Calu3 (cell line): ENCODE measurements around the gene PAPSS1. TPM values are rescaled to one million over a fixed set of nuclear protein-coding genes. Genes with fewer than 3 reads are reported as not detected.
"Not testable (repeated sequence)": the region's sequence is repeated elsewhere in the genome, so short reads cannot be mapped to it uniquely, and the experiment has no call there.

Experiments
- BruUV-seq: library from RNA; stranded (reverse); fragments of 400-500 nt; replicated peaks from 2 replicates; lab custom pipeline; 2021; lab: Mats Ljungman, UMichigan
- CTCF ChIA-PET: fragments of 300-600 bp; sonication (Branson Sonifier 250); formaldehyde crosslinking; loops from one replicate; lab custom pipeline; 2022; ENCODE audit warnings: antibody characterized with exemption; lab: Charles Lee
- DNase-seq: peaks from one replicate; pipeline ENCODE4 v3.0.0; 2022
- H3K27ac Mint-ChIP-seq: one replicate; pipeline ENCODE4 v1.8.0; 2022; ENCODE audit warnings: mixed read lengths; ENCODE audit not compliant: unreplicated experiment
- H3K27me3 Mint-ChIP-seq: one replicate; pipeline ENCODE4 v1.8.0; 2022; ENCODE audit warnings: mixed read lengths; ENCODE audit not compliant: unreplicated experiment
- H3K36me3 Mint-ChIP-seq: one replicate; pipeline ENCODE4 v1.8.0; 2022; ENCODE audit warnings: mild to moderate bottlenecking, moderate library complexity, mixed read lengths; ENCODE audit not compliant: insufficient read depth, unreplicated experiment
- H3K4me1 Mint-ChIP-seq: one replicate; pipeline ENCODE4 v1.8.0; 2022; ENCODE audit warnings: mild to moderate bottlenecking, low read depth, mixed read lengths; ENCODE audit not compliant: unreplicated experiment
- H3K4me3 Mint-ChIP-seq: one replicate; pipeline ENCODE4 v1.8.0; 2022; ENCODE audit warnings: mild to moderate bottlenecking, low read depth, moderate library complexity, mixed read lengths; ENCODE audit not compliant: unreplicated experiment
- H3K9me3 Mint-ChIP-seq: one replicate; pipeline ENCODE4 v1.8.0; 2022; ENCODE audit warnings: low read depth, mixed read lengths; ENCODE audit not compliant: unreplicated experiment
- intact Hi-C: fragments of 100-400 bp; cut with micrococcal nuclease; formaldehyde crosslinking; loops from one replicate; pipeline ENCODE4 v1.10.0; 2022; ENCODE audit not compliant: unreplicated experiment
- total RNA-seq: library from RNA; stranded (reverse); gene quantifications from 2 replicates; pipeline ENCODE4 v1.2.3, GENCODE V29; 2022
- TF ChIP-seq, protein P1 (sequence below): fragments of 200-600 bp; IDR thresholded peaks from one replicate; pipeline ENCODE4 v1.8.0; 2022; ENCODE audit warnings: antibody characterized with exemption; ENCODE audit not compliant: unreplicated experiment

PAPSS1 gene
- total RNA-seq, 1 experiment from 2014 or later, result 41.6 TPM

DNA sequence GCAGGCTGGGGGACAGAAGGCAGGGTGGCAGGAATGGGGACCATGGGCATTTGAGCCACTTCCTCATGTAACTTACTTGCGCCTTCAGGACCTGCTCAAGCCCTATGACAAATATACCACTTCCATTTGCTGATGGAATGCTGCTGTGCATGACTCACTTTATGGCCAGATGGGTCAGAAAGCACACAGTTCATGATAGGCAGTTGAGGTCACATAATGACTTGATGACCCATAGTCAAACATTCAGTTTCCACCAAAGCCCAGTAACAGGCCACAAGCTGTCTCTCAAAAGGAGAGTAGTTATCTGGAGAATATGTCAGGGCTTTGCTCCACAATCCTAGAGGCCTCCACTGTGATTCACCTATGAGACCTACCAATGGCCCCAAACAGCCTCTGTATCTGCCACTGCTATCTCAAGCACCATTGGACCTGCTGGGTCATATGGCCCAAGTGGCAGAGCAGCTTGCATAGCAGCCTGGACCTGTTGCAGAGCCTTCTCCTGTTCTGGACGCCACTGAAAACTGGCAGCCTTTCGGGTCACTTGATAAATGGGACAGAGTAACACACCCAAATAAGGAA is 5.3 kb upstream of the PAPSS1 start:
- TF ChIP-seq, protein P1, sequence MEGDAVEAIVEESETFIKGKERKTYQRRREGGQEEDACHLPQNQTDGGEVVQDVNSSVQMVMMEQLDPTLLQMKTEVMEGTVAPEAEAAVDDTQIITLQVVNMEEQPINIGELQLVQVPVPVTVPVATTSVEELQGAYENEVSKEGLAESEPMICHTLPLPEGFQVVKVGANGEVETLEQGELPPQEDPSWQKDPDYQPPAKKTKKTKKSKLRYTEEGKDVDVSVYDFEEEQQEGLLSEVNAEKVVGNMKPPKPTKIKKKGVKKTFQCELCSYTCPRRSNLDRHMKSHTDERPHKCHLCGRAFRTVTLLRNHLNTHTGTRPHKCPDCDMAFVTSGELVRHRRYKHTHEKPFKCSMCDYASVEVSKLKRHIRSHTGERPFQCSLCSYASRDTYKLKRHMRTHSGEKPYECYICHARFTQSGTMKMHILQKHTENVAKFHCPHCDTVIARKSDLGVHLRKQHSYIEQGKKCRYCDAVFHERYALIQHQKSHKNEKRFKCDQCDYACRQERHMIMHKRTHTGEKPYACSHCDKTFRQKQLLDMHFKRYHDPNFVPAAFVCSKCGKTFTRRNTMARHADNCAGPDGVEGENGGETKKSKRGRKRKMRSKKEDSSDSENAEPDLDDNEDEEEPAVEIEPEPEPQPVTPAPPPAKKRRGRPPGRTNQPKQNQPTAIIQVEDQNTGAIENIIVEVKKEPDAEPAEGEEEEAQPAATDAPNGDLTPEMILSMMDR, result no peak
- Mint-ChIP-seq H3K9me3 (peaks cover 2% of the 10 kb centered on the region), H3K4me1 (no peaks in the 10 kb centered on the region), H3K27me3 (no peaks in the 10 kb centered on the region), H3K36me3 (peaks cover 6% of the 10 kb centered on the region), H3K4me3 (no peak overlapping the region), H3K27ac (no peak overlapping the region)
- intact Hi-C loops, result no loop called here
- no peak for DNase-seq
- no TSS peak for BruUV-seq
- CTCF ChIA-PET, result no interaction called here

GRCh38 chr4:107723331-107723730 is 3.3 kb upstream of the PAPSS1 start:
- BruUV-seq, H3K4me3 Mint-ChIP-seq, DNase-seq, CTCF ChIA-PET, H3K27ac Mint-ChIP-seq, H3K4me1 Mint-ChIP-seq, H3K9me3 Mint-ChIP-seq, intact Hi-C loops, H3K27me3 Mint-ChIP-seq: not testable (repeated sequence)
- H3K36me3 Mint-ChIP-seq, result peaks cover 20% of the 10 kb centered on the region

GRCh38 chr4:107721436-107722100 is 1.5 kb upstream of the PAPSS1 start:
- H3K4me3 Mint-ChIP-seq, result no peak overlapping the region
- TF ChIP-seq, protein P1, result no peak
- intact Hi-C loops, result no loop called here
- no peak for DNase-seq
- no peaks in the 10 kb centered on the region for H3K27me3 Mint-ChIP-seq
- no peak overlapping the region for H3K27ac Mint-ChIP-seq
- BruUV-seq, result no TSS peak
- H3K9me3 Mint-ChIP-seq, result peaks cover 2% of the 10 kb centered on the region
- peaks cover 20% of the 10 kb centered on the region for H3K36me3 Mint-ChIP-seq
- peaks cover 17% of the 10 kb centered on the region for H3K4me1 Mint-ChIP-seq
- CTCF ChIA-PET, result no interaction called here

DNA sequence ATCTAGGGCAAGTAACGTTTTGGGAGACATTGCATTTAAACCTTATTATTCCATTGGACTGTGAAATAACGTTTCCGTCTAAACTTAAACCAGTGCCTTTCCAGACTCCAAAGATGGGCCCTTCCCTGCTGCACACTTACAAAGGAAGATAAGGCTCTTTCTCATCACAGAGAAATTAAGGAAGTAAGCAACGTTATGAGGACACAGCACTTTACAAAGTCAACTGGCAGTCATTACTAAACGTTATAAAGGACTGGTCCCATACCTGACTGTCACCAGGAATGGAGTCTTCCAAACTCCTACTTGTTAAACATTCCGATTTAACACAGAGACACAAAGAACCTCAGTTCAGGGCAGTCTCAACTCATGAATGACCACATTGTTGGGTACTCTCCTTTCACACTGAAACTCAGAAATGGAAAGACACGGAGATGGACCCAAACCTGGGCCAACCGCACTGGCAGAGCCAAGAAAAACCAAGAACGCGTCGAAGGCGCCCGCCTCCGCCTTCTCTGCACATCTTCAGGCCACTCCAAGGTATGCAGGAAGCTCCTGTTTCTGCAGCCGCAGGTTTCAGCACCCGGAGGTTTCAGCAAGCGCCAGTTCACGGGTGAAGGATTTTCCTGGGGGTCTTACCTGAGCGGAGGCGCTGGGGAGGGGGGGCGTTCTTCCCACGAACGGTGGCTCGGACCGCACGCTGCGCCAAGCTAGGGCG is 670 bp downstream of the PAPSS1 start:
- intact Hi-C loops, result no loop called here
- Mint-ChIP-seq H3K4me1 (peaks cover 19% of the 10 kb centered on the region), H3K27ac (peak overlapping the region; percentile 83), H3K27me3 (no peaks in the 10 kb centered on the region), H3K36me3 (peaks cover 20% of the 10 kb centered on the region), H3K4me3 (peak overlapping the region; percentile 84), H3K9me3 (no peaks in the 10 kb centered on the region)
- peak; percentile 24 for DNase-seq
- BruUV-seq, result no TSS peak
- TF ChIP-seq, protein P1, result no peak
- CTCF ChIA-PET, result interaction anchor here (0.6 to 1.6 kb wide), 2 partner anchors 11 to 271 kb away, joined by 3 to 6 read pairs; no protein-coding TSS in a partner anchor
